Upper lobe of right lung (tissue), 1 donor: ENCODE measurements around the gene NAT8L. TPM values are rescaled to one million over a fixed set of nuclear protein-coding genes. Genes with fewer than 3 reads are reported as not detected.

ENCODE experiments used
- ATAC-seq: fragments of 200-7000 bp; cut with Tn5 transposase; one replicate; pipeline ENCODE4 v1.9.1; 2020; ENCODE audit warnings: mild to moderate bottlenecking, moderate library complexity
- DNase-seq: peaks from one replicate; pipeline ENCODE4 v3.0.0-alpha.2; 2020
- H3K27ac ChIP-seq: fragments of 200-600 bp; one replicate; pipeline ENCODE4 v1.8.0; 2022
- H3K27me3 ChIP-seq: fragments of 200-600 bp; one replicate; pipeline ENCODE4 v1.8.0; 2022; ENCODE audit warnings: mild to moderate bottlenecking
- H3K36me3 ChIP-seq: fragments of 200-600 bp; one replicate; pipeline ENCODE4 v1.8.0; 2022
- H3K4me1 ChIP-seq: fragments of 200-600 bp; one replicate; pipeline ENCODE4 v1.8.0; 2022
- H3K4me3 ChIP-seq: fragments of 200-600 bp; one replicate; pipeline ENCODE4 v1.8.0; 2022; ENCODE audit warnings: mild to moderate bottlenecking
- H3K9me3 ChIP-seq: fragments of 200-600 bp; one replicate; pipeline ENCODE4 v1.8.0; 2022
- intact Hi-C: fragments of 100-400 bp; cut with DNase I; formaldehyde crosslinking; loops from one replicate; pipeline ENCODE4 v1.11.0; 2022
- total RNA-seq: library from RNA; stranded (reverse); fragmentation: NEBNext Ultra II Directional; extraction: Animal tissue kit (Norgen Biotek cat#: 25700); gene quantifications from one replicate; pipeline ENCODE4 v1.2.1, GENCODE V29; 2021
- TF ChIP-seq, protein P1 (sequence below): fragments of 200-600 bp; IDR thresholded peaks from one replicate; pipeline ENCODE4 v1.8.0; 2022; ENCODE audit warnings: antibody characterized with exemption
- donor health status: DM: no; HTN: yes; CAD: no; lungs with severe emphysema.

NAT8L gene
- total RNA-seq, 1 donor from 2014 or later, result 0.46 TPM

DNA sequence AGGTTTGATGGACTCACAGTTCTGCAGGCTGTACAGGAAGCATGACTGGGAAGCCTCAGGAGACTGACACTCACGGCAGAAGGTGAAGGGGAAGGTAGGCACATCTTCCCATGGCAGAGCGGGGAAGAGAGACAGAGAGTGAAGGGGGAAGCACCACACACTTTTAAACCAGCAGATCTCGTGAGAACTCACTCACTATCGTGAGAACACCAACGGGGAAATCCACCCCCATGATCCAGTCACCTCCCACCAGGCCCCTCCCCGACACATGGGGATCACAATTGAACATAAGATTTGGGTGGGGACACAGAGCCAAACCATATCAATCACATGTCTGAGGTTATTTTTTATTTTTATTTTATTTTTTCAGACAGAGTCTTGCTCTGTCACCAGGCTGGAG lies 4.9 kb upstream of the NAT8L start:
- ATAC-seq, result no peak
- Histone ChIP-seq H3K4me1 (no peaks in the 10 kb centered on the region), H3K27ac (no peak overlapping the region), H3K9me3 (no peaks in the 10 kb centered on the region), H3K36me3 (no peaks in the 10 kb centered on the region), H3K27me3 (peaks cover 57% of the 10 kb centered on the region), H3K4me3 (no peak overlapping the region)
- TF ChIP-seq, protein P1, sequence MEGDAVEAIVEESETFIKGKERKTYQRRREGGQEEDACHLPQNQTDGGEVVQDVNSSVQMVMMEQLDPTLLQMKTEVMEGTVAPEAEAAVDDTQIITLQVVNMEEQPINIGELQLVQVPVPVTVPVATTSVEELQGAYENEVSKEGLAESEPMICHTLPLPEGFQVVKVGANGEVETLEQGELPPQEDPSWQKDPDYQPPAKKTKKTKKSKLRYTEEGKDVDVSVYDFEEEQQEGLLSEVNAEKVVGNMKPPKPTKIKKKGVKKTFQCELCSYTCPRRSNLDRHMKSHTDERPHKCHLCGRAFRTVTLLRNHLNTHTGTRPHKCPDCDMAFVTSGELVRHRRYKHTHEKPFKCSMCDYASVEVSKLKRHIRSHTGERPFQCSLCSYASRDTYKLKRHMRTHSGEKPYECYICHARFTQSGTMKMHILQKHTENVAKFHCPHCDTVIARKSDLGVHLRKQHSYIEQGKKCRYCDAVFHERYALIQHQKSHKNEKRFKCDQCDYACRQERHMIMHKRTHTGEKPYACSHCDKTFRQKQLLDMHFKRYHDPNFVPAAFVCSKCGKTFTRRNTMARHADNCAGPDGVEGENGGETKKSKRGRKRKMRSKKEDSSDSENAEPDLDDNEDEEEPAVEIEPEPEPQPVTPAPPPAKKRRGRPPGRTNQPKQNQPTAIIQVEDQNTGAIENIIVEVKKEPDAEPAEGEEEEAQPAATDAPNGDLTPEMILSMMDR, result no peak
- DNase-seq, result peak; percentile 8
- intact Hi-C loops, result no loop called here

DNA sequence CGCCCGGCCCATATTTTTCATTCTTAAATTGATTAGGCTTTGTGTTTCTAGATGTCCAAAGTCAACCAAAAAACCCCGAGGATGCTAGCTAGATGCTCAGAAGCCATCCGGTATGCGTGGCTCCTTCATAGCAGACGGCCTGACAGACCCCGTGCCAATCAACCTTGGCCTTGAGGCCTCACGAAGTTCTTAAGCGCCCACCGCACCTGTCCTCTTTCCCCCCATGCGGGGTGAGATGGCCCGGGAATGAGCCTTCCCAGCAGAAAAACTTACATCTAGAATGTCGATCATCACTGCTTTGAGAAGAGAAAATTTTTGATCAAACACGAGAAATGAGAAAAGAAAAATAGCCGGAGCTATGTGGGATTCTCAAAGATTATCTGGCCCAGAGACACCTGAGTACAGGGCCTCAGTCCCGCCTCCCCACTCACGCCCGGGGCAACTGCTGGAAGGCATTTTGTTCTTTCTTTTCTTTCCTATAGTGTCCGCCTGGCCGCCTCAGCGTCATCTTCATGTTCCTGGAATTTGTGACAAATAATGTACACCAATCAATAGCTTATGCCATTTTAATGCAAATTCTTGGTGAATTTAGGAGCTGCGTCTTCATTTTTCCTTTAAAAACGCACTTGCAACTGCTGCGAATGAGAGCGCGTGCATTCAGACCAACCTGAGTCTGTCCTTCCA lies 1.6 kb upstream of the NAT8L start:
- Histone ChIP-seq H3K9me3 (no peaks in the 10 kb centered on the region), H3K27me3 (peaks cover 72% of the 10 kb centered on the region), H3K27ac (no peak overlapping the region), H3K36me3 (no peaks in the 10 kb centered on the region), H3K4me3 (no peak overlapping the region), H3K4me1 (no peaks in the 10 kb centered on the region)
- intact Hi-C loops, result no loop called here
- ATAC-seq, result no peak
- TF ChIP-seq, protein P1, result no peak
- DNase-seq, result no peak

DNA sequence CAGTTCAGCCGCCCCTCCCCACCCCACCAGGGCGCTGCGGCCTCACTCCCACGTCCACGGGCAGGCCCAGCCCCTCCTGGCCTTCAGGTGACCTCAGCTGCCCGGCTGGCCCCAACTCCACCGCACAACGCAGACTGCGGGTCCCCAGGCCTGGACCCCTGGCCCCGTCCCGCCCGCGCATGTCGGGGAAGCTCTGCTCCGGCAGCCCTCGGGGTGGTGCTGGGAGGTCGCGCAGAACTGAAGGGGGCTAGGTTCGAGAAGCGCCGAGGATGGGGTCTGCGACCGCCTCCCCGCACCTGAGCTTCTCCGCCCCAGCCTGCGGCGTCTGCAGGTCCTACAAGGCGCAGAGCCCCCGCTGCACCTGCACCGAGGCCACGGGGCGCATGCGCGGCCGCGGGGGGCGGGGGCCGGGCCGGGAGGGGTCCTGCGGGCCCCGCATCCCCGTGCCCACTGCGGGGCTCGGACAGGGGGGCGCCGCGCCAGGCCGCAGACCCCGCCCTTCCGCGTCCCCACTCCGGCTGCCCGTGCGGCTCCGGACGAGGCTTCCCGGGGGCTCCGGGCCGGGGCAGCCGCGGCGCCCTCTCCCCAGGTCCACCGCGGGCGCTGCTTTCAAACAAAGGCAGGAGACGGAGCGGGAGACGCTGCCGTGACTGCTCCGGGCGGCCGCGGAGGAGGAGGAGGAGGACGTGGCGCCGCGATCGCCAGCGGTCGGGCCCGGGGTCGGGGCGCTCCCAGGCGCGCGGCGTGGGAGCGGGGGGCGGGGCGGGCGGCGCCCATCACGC lies 672 bp upstream of the NAT8L start:
- ATAC-seq (no peak), DNase-seq (no peak)
- TF ChIP-seq, protein P1, result no peak
- Histone ChIP-seq H3K9me3 (no peaks in the 10 kb centered on the region), H3K27ac (no peak overlapping the region), H3K27me3 (peaks cover 72% of the 10 kb centered on the region), H3K4me1 (no peaks in the 10 kb centered on the region), H3K4me3 (peak overlapping the region; percentile 30), H3K36me3 (no peaks in the 10 kb centered on the region)
- intact Hi-C loops, result no loop called here

DNA sequence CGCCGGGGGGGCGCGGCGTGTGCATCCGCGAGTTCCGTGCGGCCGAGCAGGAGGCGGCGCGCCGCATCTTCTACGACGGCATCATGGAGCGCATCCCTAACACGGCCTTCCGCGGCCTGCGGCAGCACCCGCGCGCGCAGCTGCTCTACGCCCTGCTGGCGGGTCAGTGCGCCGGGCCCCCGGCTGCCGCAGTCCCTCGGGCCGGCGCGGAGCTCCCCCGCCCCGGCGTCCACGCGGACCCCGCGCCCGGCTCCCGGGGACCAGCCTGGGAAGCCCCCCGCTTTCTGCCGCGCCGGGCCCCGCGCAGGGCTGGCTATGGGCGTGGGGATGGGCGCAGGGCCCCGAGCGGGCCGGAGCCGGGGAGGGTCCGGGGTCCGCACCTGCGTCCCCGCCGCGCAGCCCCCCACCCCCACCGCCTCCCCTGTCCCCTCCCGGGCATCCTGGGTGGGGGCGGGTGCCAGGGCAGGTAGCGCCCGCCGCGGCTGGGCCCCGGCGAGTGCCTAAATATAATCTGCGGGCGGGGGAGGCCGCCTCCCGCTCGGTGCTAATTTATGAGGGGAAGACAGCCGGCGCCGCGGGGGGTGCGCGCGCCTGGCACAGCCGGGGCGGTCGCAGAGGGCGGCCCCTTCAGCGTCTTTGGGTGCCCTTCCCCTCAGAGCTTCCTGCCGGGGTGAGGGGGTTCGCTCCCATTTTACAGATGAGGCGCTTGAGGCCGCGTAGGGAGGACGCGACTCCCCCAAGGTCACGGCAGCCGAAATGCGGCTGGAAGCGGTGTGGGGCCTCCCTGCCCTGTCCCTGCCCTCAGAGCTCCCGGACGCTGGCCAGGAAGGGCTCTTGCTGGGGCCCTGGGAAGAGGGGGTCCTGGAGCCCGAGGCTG lies 837 bp downstream of the NAT8L start:
- intact Hi-C loops, result no loop called here
- H3K36me3 ChIP-seq, result no peaks in the 10 kb centered on the region
- H3K4me1 ChIP-seq, result no peaks in the 10 kb centered on the region
- peaks cover 57% of the 10 kb centered on the region for H3K27me3 ChIP-seq
- no peak for DNase-seq
- no peaks in the 10 kb centered on the region for H3K9me3 ChIP-seq
- no peak overlapping the region for H3K27ac ChIP-seq
- no peak overlapping the region for H3K4me3 ChIP-seq
- no peak for ATAC-seq
- TF ChIP-seq, protein P1, result no peak

DNA sequence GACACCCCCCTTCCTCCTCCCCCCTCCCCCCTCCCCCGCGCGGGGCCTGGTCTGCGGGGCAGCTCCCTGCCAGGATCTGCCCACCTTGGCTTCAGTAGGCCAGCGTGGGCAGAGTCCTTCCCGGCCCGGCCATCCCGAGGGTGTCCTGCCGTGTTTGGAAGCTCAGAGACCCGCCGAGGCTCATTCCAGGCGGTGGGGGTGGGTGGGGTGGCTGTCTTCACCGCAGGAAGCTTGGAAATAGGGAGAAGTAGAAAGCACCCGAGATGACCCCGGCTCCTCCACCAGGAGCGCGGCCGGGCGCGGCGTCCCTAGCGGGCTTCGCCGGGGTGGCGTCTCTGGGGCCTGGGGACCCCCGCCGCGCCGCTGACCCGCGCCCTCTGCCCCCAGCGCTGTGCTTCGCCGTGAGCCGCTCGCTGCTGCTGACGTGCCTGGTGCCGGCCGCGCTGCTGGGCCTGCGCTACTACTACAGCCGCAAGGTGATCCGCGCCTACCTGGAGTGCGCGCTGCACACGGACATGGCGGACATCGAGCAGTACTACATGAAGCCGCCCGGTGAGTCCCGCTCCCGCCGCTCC lies 1.6 kb downstream of the NAT8L start:
- H3K27me3 ChIP-seq, result peaks cover 49% of the 10 kb centered on the region
- H3K4me1 ChIP-seq, result no peaks in the 10 kb centered on the region
- H3K36me3 ChIP-seq, result no peaks in the 10 kb centered on the region
- H3K9me3 ChIP-seq, result no peaks in the 10 kb centered on the region
- H3K27ac ChIP-seq, result no peak overlapping the region
- no peak for ATAC-seq
- no peak for DNase-seq
- TF ChIP-seq, protein P1, result no peak
- no peak overlapping the region for H3K4me3 ChIP-seq
- intact Hi-C loops, result no loop called here
